Stimulated activated CD4-positive, alpha-beta T cell treated with anti-CD3 and anti-CD28 coated beads, Interleukin-2, amount 100 ng/mL, for 24 hours (primary cell): ENCODE data around the gene SMYD4.

Source experiments
- DNase-seq, 2 donors: peaks; one replicate each; pipeline ENCODE4 v3.0.0-alpha.2; 2020

Gene SMYD4

DNA sequence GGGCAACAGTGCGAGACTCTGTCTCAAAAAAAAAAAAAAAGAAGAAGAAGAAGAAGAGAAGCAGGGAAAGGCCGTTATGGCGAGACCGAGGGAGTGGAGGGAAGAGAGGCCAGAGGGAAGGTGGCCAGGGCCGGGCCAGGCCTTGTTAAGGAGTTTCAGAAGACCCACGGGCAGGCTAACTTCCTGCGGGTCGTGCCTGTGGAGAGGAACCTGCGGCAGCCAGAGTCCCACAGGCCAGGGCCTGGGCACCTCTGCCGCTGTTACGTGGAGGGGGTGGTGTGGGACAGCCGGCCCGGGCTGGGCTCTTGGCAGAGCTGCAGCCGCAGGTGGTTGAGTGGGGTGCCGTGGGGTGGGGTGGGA, 99.8 kb downstream of the SMYD4 start:
- DNase-seq: no peak
